SK-N-SH (cell line): ENCODE measurements around the gene CACNA2D4. TPM values are rescaled to one million over a fixed set of nuclear protein-coding genes. Genes with fewer than 3 reads are reported as not detected.

Experiments
- CTCF ChIA-PET: fragments of 300-600, 350-600 bp; formaldehyde crosslinking; extraction: SDS; loops from one replicate; lab custom pipeline; 2021; lab: Yijun Ruan, JAX
- POLR2A ChIA-PET: fragments of 350-600 bp; sonication (Branson Sonifier 250); formaldehyde crosslinking; extraction: SDS; loops from one replicate; lab custom pipeline; 2020; ENCODE audit warnings: antibody characterized with exemption, inconsistent platforms; lab: Yijun Ruan, JAX
- DNase-seq: peaks from one replicate; pipeline ENCODE4 v3.0.0; 2012
- H2AFZ ChIP-seq: fragments of 200-600 bp; sonication (generic); 2 replicates; pipeline ENCODE4 v1.8.1; 2016; ENCODE audit warnings: antibody characterized with exemption, mild to moderate bottlenecking, low read depth
- H3F3A ChIP-seq: fragments of 200-600 bp; sonication (generic); replicated peaks from 2 replicates; pipeline ENCODE3; 2016; ENCODE audit warnings: antibody characterized with exemption, mild to moderate bottlenecking; ENCODE audit not compliant: insufficient read depth
- H3K27ac ChIP-seq, 2 experiments: fragments of 200-500 bp in 1 of 2; fragments of 200-600 bp in 1 of 2; sonication (Bioruptor generic) in 1 of 2; sonication (generic), shearing (Covaris generic) in 1 of 2; 2 replicates each; pipeline versions ENCODE4 v1.5.1 to v1.6.1; 2014 to 2016; ENCODE audit warnings: low read depth in 2 of 2, inconsistent platforms in 1 of 2, low read length in 1 of 2, mild to moderate bottlenecking in 1 of 2, mixed read lengths in 1 of 2
- H3K27me3 ChIP-seq: fragments of 200-600 bp; sonication (generic), shearing (Covaris generic); 2 replicates; pipeline ENCODE4 v1.6.1; 2016; ENCODE audit warnings: mixed run types; ENCODE audit not compliant: insufficient read depth
- H3K36me3 ChIP-seq, 2 experiments: fragments of 200-500 bp in 1 of 2; fragments of 200-600 bp in 1 of 2; sonication (Bioruptor generic) in 1 of 2; sonication (generic) in 1 of 2; replicated peaks in 1 of 2; 2 replicates each; pipeline versions ENCODE3 to v1.5.1; 2014 to 2016; ENCODE audit warnings: low read length in 1 of 2, mild to moderate bottlenecking in 1 of 2; ENCODE audit not compliant: insufficient read depth in 2 of 2, control insufficient read depth in 1 of 2
- H3K4me1 ChIP-seq, 2 experiments: fragments of 200-500 bp in 1 of 2; fragments of 200-600 bp in 1 of 2; sonication (Bioruptor generic) in 1 of 2; sonication (generic), shearing (Covaris generic) in 1 of 2; 2 replicates each; pipeline versions ENCODE4 v1.5.1 to v1.6.1; 2014 to 2016; ENCODE audit warnings: low read depth in 1 of 2, low read length in 1 of 2, mixed run types in 1 of 2; ENCODE audit not compliant: insufficient read depth in 2 of 2, control insufficient read depth in 1 of 2
- H3K4me2 ChIP-seq: fragments of 200-600 bp; sonication (generic), shearing (Covaris generic); 2 replicates; pipeline ENCODE4 v1.6.1; 2017; ENCODE audit warnings: mixed run types
- H3K4me3 ChIP-seq, 2 experiments: fragments of 200-500 bp in 1 of 2; fragments of 200-600 bp in 1 of 2; sonication (Bioruptor generic) in 1 of 2; sonication (generic), shearing (Covaris generic) in 1 of 2; 2 replicates each; pipeline versions ENCODE4 v1.5.1 to v1.8.1; 2014 to 2016; ENCODE audit warnings: low read depth in 2 of 2, inconsistent platforms in 1 of 2, low read length in 1 of 2, mild to moderate bottlenecking in 1 of 2, mixed read lengths in 1 of 2, moderate library complexity in 1 of 2
- H3K79me2 ChIP-seq: fragments of 200-600 bp; sonication (generic); 2 replicates; pipeline ENCODE4 v1.8.1; 2017; ENCODE audit warnings: mild to moderate bottlenecking; ENCODE audit not compliant: insufficient read depth
- H3K9ac ChIP-seq: fragments of 200-600 bp; sonication (generic); 2 replicates; pipeline ENCODE4 v1.6.1; 2017; ENCODE audit warnings: mixed run types
- H3K9me2 ChIP-seq: fragments of 200-600 bp; sonication (generic); 2 replicates; pipeline ENCODE4 v1.6.1; 2017; ENCODE audit warnings: mixed run types
- H3K9me3 ChIP-seq: fragments of 200-600 bp; sonication (generic); 2 replicates; pipeline ENCODE4 v1.6.1; 2017; ENCODE audit warnings: mixed run types, mild to moderate bottlenecking, moderate library complexity
- H4K20me1 ChIP-seq: fragments of 200-600 bp; sonication (generic); 2 replicates; pipeline ENCODE4 v1.6.1; 2017; ENCODE audit warnings: mild to moderate bottlenecking, mixed run types; ENCODE audit not compliant: insufficient read depth
- CHD2 ChIP-seq: fragments of 150-350 bp; IDR thresholded peaks from 2 replicates; pipeline ENCODE4 v1.6.1; 2018; ENCODE audit warnings: low read length; ENCODE audit not compliant: partially characterized antibody
- CTCF ChIP-seq: fragments of 200-600 bp; sonication (generic); IDR thresholded peaks from 2 replicates; pipeline ENCODE4 v1.6.1; 2017; ENCODE audit warnings: antibody characterized with exemption, mild to moderate bottlenecking, moderate library complexity
- ELF1 ChIP-seq: IDR thresholded peaks from 2 replicates; pipeline ENCODE4 v1.4.0; 2012
- FOSL2 ChIP-seq: IDR thresholded peaks from 2 replicates; pipeline ENCODE4 v1.4.0; 2012; ENCODE audit warnings: low read depth, mild to moderate bottlenecking, moderate library complexity, borderline replicate concordance
- GABPA ChIP-seq: IDR thresholded peaks from 2 replicates; pipeline ENCODE4 v1.4.0; 2012; ENCODE audit warnings: low read depth, mild to moderate bottlenecking
- JUND ChIP-seq: IDR thresholded peaks from 2 replicates; pipeline ENCODE4 v1.4.0; 2012
- NRF1 ChIP-seq: IDR thresholded peaks from 2 replicates; pipeline ENCODE4 v1.6.1; 2012; ENCODE audit warnings: low read depth, mild to moderate bottlenecking, low read length
- PBX3 ChIP-seq: IDR thresholded peaks from 2 replicates; pipeline ENCODE4; 2012
- TAF1 ChIP-seq: IDR thresholded peaks from 2 replicates; pipeline ENCODE4 v1.6.1; 2012; ENCODE audit warnings: low read depth, mild to moderate bottlenecking, low read length, moderate library complexity, borderline replicate concordance
- TEAD4 ChIP-seq: IDR thresholded peaks from 2 replicates; pipeline ENCODE4 v1.4.0; 2012; ENCODE audit warnings: mild to moderate bottlenecking, borderline replicate concordance; ENCODE audit not compliant: insufficient read depth
- USF1 ChIP-seq: IDR thresholded peaks from 2 replicates; pipeline ENCODE4 v1.4.0; 2012; ENCODE audit warnings: low read depth, borderline replicate concordance
- WGBS: methylation state at CpG from one replicate; pipeline ENCODE4 v1.1.6; 2017; ENCODE audit warnings: low lambda C conversion rate; 5-methylcytosine and 5-hydroxymethylcytosine counted together
- polyA plus RNA-seq, 3 experiments: library from polyadenylated mRNA; depleted of rRNA; stranded (reverse); fragments of >200 nt; gene quantifications; 2 replicates each; pipeline ENCODE4 v1.2.3, GENCODE V29; 2012

CACNA2D4 gene
- polyA plus RNA-seq, 1 of the 3 experiments (the other 2 are of a cell fraction), result 0.02 TPM

- TF ChIP-seq CTCF (no peak), TEAD4 (no peak)
Measured at GRCh38 chr12:1910468-1910867, 8.0 kb downstream of the CACNA2D4 start (continued).

- Histone ChIP-seq H3K4me2 (no peak overlapping the region), H3K27me3 (no peaks in the 10 kb centered on the region), H4K20me1 (no peaks in the 10 kb centered on the region), H2AFZ (no peak overlapping the region), H3K4me3 (no peak overlapping the region), H3K79me2 (no peaks in the 10 kb centered on the region), H3F3A (no peaks in the 10 kb centered on the region), H3K9me2 (no peaks in the 10 kb centered on the region), H3K27ac (no peak overlapping the region), H3K4me1 (no peaks in the 10 kb centered on the region; a peak in 1 of 4 replicates), H3K9me3 (peaks cover 13% of the 10 kb centered on the region), H3K36me3 (no peaks in the 10 kb centered on the region), H3K9ac (no peak overlapping the region)
- DNase-seq, result no peak
- whole genome bisulfite sequencing, result 89% methylated on average over 22 of the region's 26 CpGs
- TF ChIP-seq ELF1 (no peak), PBX3 (no peak), FOSL2 (no peak), NRF1 (no peak), TEAD4 (no peak), CHD2 (no peak), USF1 (no peak), TAF1 (no peak), JUND (no peak), GABPA (no peak)
- ChIA-PET CTCF (no interaction called here), POLR2A (no interaction called here)
Measured at GRCh38 chr12:1908758-1909157, 9.7 kb downstream of the CACNA2D4 start.
